ENCODE data around the gene PTTG1IP2. TPM values are rescaled to one million over a fixed set of nuclear protein-coding genes. Genes with fewer than 3 reads are reported as not detected.

The PTTG1IP2 gene
- total RNA-seq, 1 experiment from 2014 or later = not detected

DNA sequence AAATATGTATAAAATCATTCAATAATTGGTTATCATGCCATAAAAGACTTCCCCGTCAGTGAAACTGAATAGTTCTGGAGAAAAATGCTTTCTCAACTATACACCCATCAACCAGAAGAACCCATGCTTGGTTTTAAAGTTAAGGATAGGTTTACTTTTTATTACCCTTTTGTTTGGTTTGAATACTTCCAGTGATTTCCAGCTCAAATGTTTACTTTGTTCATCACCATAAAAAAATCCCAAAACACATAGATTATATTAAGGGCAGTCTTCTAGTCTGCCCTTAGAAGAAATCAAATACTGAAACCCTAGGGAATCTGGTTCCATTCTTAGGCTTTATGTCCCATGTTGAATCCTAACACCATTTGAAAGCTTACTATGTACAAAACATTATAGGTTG is 49.2 kb downstream of the PTTG1IP2 start:
- TF ChIP-seq CTCF (conservative IDR thresholded peaks at IDR 0.05) = no peak
- H3K4me1 Mint-ChIP-seq = peaks cover 30 to 36% of the 10 kb centered on the region in 2 experiments
- no peak overlapping the region for H3K27ac ChIP-seq (ENCODE audit: insufficient read length, low read depth, low read length)

More for the DNA sequence above, 49.2 kb downstream of the PTTG1IP2 start:
- Histone ChIP-seq H3K27me3 (ENCODE audit: insufficient read depth, low read length) (no peaks in the 10 kb centered on the region), H3K23me2 (ENCODE audit: insufficient read length, low read depth, low read length, poor library complexity, severe bottlenecking) (no peaks in the 10 kb centered on the region), H2BK15ac (ENCODE audit: low read depth, low read length) (no peak overlapping the region), H3K4me1 (ENCODE audit: insufficient read depth, low read length) (no peaks in the 10 kb centered on the region), H4K91ac (ENCODE audit: insufficient read length, low read depth, low read length) (no peak overlapping the region), H2BK20ac (ENCODE audit: low read depth, low read length, poor library complexity, severe bottlenecking) (no peak overlapping the region), H3K4me2 (ENCODE audit: insufficient read depth, insufficient read length, low read length) (no peak overlapping the region), H3K9ac (ENCODE audit: extremely low read depth, insufficient read length, low read length) (no peak overlapping the region), H2BK5ac (ENCODE audit: insufficient read length, low read length) (no peak overlapping the region), H3K14ac (ENCODE audit: insufficient read depth, low read length) (no peak overlapping the region), H2BK120ac (ENCODE audit: low read depth, low read length, poor library complexity, severe bottlenecking) (no peak overlapping the region), H4K5ac (ENCODE audit: insufficient read length, low read depth, low read length) (no peak overlapping the region), H3T11ph (ENCODE audit: low read length) (no peak overlapping the region), H3K79me2 (ENCODE audit: insufficient read depth, low read length) (no peaks in the 10 kb centered on the region), H3K18ac (ENCODE audit: insufficient read length, low read depth, low read length) (no peak overlapping the region), H2AFZ (ENCODE audit: low read length) (no peak overlapping the region), H3K79me1 (ENCODE audit: insufficient read depth, low read depth, low read length, poor library complexity, severe bottlenecking) (no peaks in the 10 kb centered on the region), H2BK12ac (ENCODE audit: insufficient read length, low read depth, low read length) (no peak overlapping the region), H3K23ac (ENCODE audit: insufficient read length, low read depth, low read length) (no peak overlapping the region), H4K20me1 (ENCODE audit: control insufficient read depth, insufficient read depth, insufficient read length) (no peaks in the 10 kb centered on the region), H2AK5ac (ENCODE audit: insufficient read length, low read length) (no peak overlapping the region), H3K56ac (ENCODE audit: insufficient read length, low read depth, low read length) (no peak overlapping the region), H3K4ac (ENCODE audit: low read depth, low read length) (no peak overlapping the region), H3K9me3 (ENCODE audit: control insufficient read depth, low read depth, low read length) (no peaks in the 10 kb centered on the region), H4K8ac (replicated peaks; ENCODE audit: insufficient read length, low read depth, low read length) (no peak overlapping the region)
- Mint-ChIP-seq H3K27ac (no peak overlapping the region), H3K9me3 (no peaks in the 10 kb centered on the region), H3K36me3 (ENCODE audit: insufficient read depth in 1 of 3, low read depth in 3 of 3) (no peaks in the 10 kb centered on the region), H3K27me3 (ENCODE audit: low read depth) (no peaks in the 10 kb centered on the region), H3K4me3 (no peak overlapping the region)
- no CpG with 5 or more reads among the region's 1 CpG for WGBS (ENCODE audit: extremely low coverage, insufficient read length, low lambda C conversion rate)
- no peak for DNase-seq

Measured in H9 (cell line).